Pancreas (tissue), 10 donors: ENCODE measurements around the gene UBR2. TPM values are rescaled to one million over a fixed set of nuclear protein-coding genes. Genes with fewer than 3 reads are reported as not detected.

ENCODE experiments used
- ATAC-seq, 4 donors: fragments of 200-7000 bp; cut with Tn5 transposase; one replicate each; pipeline versions ENCODE4 v1.8.0 to v1.9.1; 2020; ENCODE audit warnings: mild to moderate bottlenecking in 4 of 4, moderate library complexity in 4 of 4
- DNase-seq, 6 donors: peaks; one replicate each; pipeline ENCODE4 v3.0.0-alpha.2; 2020
- FAIRE-seq: peaks from 2 replicates; lab custom pipeline; 2012; peaks lifted over from hg19 to GRCh38; lab: Jason Lieb, UNC
- H3K27ac ChIP-seq, 4 donors: fragments of 200-600 bp; sonication (generic); 1 replicate in 3 of 4; 2 replicates in 1 of 4; pipeline versions ENCODE4 v1.5.0 to v1.8.0; 2020
- H3K27me3 ChIP-seq, 4 donors: fragments of 200-600 bp; one replicate each; pipeline ENCODE4 v1.8.0; 2021
- H3K36me3 ChIP-seq, 3 donors: fragments of 200-600 bp; sonication (generic) in 1 of 3; one replicate each; pipeline versions ENCODE4 v1.5.0 to v1.8.0; 2020 to 2021
- H3K4me1 ChIP-seq, 3 donors: fragments of 200-600 bp; one replicate each; pipeline ENCODE4 v1.8.0; 2021
- H3K4me3 ChIP-seq, 4 donors: fragments of 200-600 bp; sonication (generic) in 2 of 4; one replicate each; pipeline versions ENCODE4 v1.5.0 to v1.8.0; 2020 to 2021
- H3K9me3 ChIP-seq, 4 donors: fragments of 200-600 bp; one replicate each; pipeline ENCODE4 v1.8.0; 2021
- CTCF ChIP-seq, 4 donors: fragments of 200-600 bp; sonication (generic) in 3 of 4; IDR thresholded peaks; one replicate each; pipeline versions ENCODE4 v1.5.0 to v1.8.0; 2021; ENCODE audit warnings: antibody characterized with exemption in 4 of 4
- WGBS, 2 donors: extraction: QIAGEN DNeasy Blood & Tissue Kit; methylation state at CpG; one replicate each; pipeline ENCODE4 v1.1.7; 2013; 5-methylcytosine and 5-hydroxymethylcytosine counted together
- intact Hi-C, 3 donors: fragments of 100-400 bp; cut with DNase I; formaldehyde crosslinking; loops; one replicate each; pipeline versions ENCODE4 v1.11.1 to v1.14.2; 2022
- polyA plus RNA-seq, 2 donors: library from polyadenylated mRNA; stranded (reverse); fragments of 200-250 nt; gene quantifications; one replicate each; pipeline ENCODE4 v1.2.3, GENCODE V29; 2013
- total RNA-seq, 6 donors: library from RNA; stranded (reverse); fragmentation: NEBNext Ultra II Directional in 4 of 6; extraction: Animal tissue kit (Norgen Biotek cat#: 25700) in 4 of 6; gene quantifications; one replicate each; pipeline versions ENCODE4 v1.2.1 to v1.2.4, GENCODE V29; 2021 to 2023
- donor health status: healthy with polysubstance abuse.
- donor health status: DM: no; HTN: no; CAD: no; lungs with moderate emphysema.
- donor health status: DM: no; HTN: no; CAD: no.
- donor health status: control.
- donor health status: control.
- donor health status: Bipolar disorder and iron deficiency.
- donor health status: DM: yes; HTN: yes; CAD: no.
- donor health status: DM: no; HTN: no; CAD: no.
- donor health status: DM: no; HTN: no; CAD: no.
- donor health status: DM: yes; HTN: yes; CAD: no.

UBR2 gene
- total and polyA plus RNA-seq, 8 donors, result 9.4 to 22.0 (median 17.9) TPM

GRCh38 chr6:42615518-42615917 is 51.7 kb downstream of the UBR2 start:
- no peak overlapping the region for H3K4me3 ChIP-seq
- WGBS, 2 donors, result 97 to 98% methylated on average over 2 of the region's 2 CpGs
- peaks cover 0 to 42% (median 10%) of the 10 kb centered on the region in 3 donors for H3K36me3 ChIP-seq
- DNase-seq (no peak), FAIRE-seq (no peak), ATAC-seq (no peak)
- H3K4me1 ChIP-seq, result no peaks in the 10 kb centered on the region
- H3K9me3 ChIP-seq, result no peaks in the 10 kb centered on the region
- H3K27me3 ChIP-seq, result no peaks in the 10 kb centered on the region
- no peak overlapping the region for H3K27ac ChIP-seq
- intact Hi-C loops, result no loop called here
- TF ChIP-seq CTCF (IDR thresholded peaks at IDR 0.05), result no peak

- TF ChIP-seq CTCF (IDR thresholded peaks at IDR 0.05), result no peak
- no peak for ATAC-seq
- 80 to 81% methylated on average over 3 of the region's 3 CpGs for WGBS, 2 donors
- no peak overlapping the region for H3K27ac ChIP-seq
- H3K9me3 ChIP-seq, result no peaks in the 10 kb centered on the region
- intact Hi-C loops, result no loop called here
- no peak for DNase-seq
- no peak overlapping the region for H3K4me3 ChIP-seq
- H3K27me3 ChIP-seq, result no peaks in the 10 kb centered on the region
- no peak for FAIRE-seq
- peaks cover 0 to 42% (median 10%) of the 10 kb centered on the region in 3 donors for H3K36me3 ChIP-seq
- H3K4me1 ChIP-seq, result no peaks in the 10 kb centered on the region
These were observed 52.9 kb downstream of the UBR2 start for GRCh38 chr6:42616716-42617115.

- WGBS, 2 donors, result 67 to 74% methylated on average over 1 of the region's 1 CpG
- intact Hi-C loops, result no loop called here
- H3K27me3 ChIP-seq, result no peaks in the 10 kb centered on the region
- FAIRE-seq (no peak), DNase-seq (no peak), ATAC-seq (no peak)
- TF ChIP-seq CTCF (IDR thresholded peaks at IDR 0.05), result no peak
- peaks cover 0 to 42% (median 10%) of the 10 kb centered on the region in 3 donors for H3K36me3 ChIP-seq
- H3K4me1 ChIP-seq, result no peaks in the 10 kb centered on the region
- H3K9me3 ChIP-seq, result no peaks in the 10 kb centered on the region
- no peak overlapping the region for H3K4me3 ChIP-seq
- no peak overlapping the region for H3K27ac ChIP-seq
These were observed 54.3 kb downstream of the UBR2 start for GRCh38 chr6:42618105-42618504.

- FAIRE-seq, result no peak
- H3K9me3 ChIP-seq, result no peaks in the 10 kb centered on the region
- TF ChIP-seq CTCF (IDR thresholded peaks at IDR 0.05), result no peak
- DNase-seq, result no peak
- ATAC-seq, result no peak
- H3K4me1 ChIP-seq, result no peaks in the 10 kb centered on the region
- 85 to 87% methylated on average over 5 of the region's 5 CpGs for WGBS, 2 donors
- H3K27ac ChIP-seq, result no peak overlapping the region
- no peaks in the 10 kb centered on the region for H3K27me3 ChIP-seq
- intact Hi-C loops, result no loop called here
- peaks cover 0 to 39% (median 10%) of the 10 kb centered on the region in 3 donors for H3K36me3 ChIP-seq
- no peak overlapping the region for H3K4me3 ChIP-seq
These were observed 54.9 kb downstream of the UBR2 start for GRCh38 chr6:42618686-42619085.

GRCh38 chr6:42619963-42620362 is 56.1 kb downstream of the UBR2 start:
- no peak for FAIRE-seq
- 85 to 87% methylated on average over 1 of the region's 1 CpG for WGBS, 2 donors
- Histone ChIP-seq H3K36me3 (peaks cover 0 to 32% (median 10%) of the 10 kb centered on the region in 3 donors), H3K27me3 (no peaks in the 10 kb centered on the region), H3K9me3 (no peaks in the 10 kb centered on the region), H3K4me3 (no peak overlapping the region), H3K4me1 (no peaks in the 10 kb centered on the region), H3K27ac (no peak overlapping the region)
- ATAC-seq, result no peak
- intact Hi-C loops, result no loop called here
- no peak for TF ChIP-seq CTCF (IDR thresholded peaks at IDR 0.05)
- DNase-seq, result no peak
